RPMI8226 (cell line): ENCODE results near the gene PXN.
"Not testable (repeated sequence)": the region's sequence is repeated elsewhere in the genome, so short reads cannot be mapped to it uniquely, and the experiment has no call there.

Experiments
- DNase-seq: peaks from one replicate; pipeline ENCODE4 v3.0.0-alpha.2; 2015

Gene PXN

GRCh38 chr12:120224304-120225199 is 41.0 kb downstream of the PXN start:
- no peak for DNase-seq

DNA sequence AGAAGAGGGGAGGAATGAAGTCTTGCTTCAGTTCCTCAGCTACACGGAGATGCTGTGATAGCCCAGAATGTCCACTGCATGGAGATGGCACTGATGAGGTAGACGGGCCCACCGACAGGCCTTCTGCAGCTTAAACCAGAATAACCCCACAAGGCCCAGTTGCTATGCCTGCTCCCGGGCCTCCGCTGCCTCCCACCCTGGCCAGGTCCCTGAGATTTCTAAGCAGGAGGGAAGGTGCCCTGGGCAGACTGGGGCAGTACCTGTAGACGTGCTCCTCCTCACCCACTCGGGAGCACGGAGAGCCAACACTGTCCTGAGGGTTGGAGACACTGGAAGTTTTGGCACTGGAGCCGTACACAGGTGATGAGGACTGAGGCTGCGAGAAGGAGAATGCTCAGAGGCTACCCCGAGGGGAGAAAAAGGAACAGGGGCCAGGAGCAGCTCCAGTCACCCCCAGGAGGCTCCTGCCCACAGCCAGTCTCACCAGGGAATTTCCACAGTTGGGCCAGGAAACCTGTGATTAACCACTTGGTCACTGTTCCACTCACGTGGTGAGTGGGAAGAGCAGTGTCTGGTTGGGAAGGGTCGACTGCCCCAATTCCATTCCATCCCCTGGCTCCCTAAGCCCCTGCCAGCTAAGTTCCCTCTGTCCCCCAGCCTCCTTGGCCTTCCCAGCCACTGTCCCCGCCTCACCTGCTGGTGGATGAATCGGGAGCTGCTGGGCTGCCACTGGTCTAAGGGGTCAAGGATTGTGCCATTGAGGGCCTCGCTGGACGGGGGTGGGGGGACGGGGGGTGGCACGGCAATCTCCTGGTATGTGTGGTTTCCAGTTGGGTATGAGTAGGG is 41.8 kb downstream of the PXN start:
- DNase-seq: no peak

DNA sequence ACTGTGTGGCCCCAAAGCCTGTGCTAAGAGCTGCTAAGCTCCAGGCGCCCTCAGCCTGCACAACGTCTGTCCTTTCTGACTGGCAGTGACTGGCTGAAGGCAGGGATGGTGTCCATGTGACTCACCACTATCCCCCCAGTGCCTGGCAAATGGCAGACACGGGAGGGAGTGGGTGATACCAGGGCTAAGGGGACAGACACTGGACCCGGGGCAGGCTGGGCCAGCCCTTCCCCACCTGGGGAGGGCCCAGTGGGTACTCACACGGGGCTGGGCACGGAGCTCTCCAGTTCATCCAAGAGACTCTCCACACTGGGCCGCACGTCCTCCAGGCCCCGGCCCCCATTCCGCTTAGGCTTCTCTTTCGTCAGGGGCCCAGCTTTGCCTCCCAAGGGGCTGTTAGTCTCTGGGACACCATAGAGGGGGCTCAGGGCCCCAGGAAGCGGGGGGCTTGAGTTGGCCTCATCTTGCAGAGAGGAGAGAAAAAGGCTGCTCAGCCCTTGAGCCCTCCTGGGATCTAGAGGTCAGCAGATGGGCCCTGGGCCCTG is 43.2 kb downstream of the PXN start:
- no peak for DNase-seq

- DNase-seq: no peak
Measured at GRCh38 chr12:120221576-120221900, 44.0 kb downstream of the PXN start.

GRCh38 chr12:120220838-120221575 is 44.5 kb downstream of the PXN start:
- DNase-seq: no peak

DNA sequence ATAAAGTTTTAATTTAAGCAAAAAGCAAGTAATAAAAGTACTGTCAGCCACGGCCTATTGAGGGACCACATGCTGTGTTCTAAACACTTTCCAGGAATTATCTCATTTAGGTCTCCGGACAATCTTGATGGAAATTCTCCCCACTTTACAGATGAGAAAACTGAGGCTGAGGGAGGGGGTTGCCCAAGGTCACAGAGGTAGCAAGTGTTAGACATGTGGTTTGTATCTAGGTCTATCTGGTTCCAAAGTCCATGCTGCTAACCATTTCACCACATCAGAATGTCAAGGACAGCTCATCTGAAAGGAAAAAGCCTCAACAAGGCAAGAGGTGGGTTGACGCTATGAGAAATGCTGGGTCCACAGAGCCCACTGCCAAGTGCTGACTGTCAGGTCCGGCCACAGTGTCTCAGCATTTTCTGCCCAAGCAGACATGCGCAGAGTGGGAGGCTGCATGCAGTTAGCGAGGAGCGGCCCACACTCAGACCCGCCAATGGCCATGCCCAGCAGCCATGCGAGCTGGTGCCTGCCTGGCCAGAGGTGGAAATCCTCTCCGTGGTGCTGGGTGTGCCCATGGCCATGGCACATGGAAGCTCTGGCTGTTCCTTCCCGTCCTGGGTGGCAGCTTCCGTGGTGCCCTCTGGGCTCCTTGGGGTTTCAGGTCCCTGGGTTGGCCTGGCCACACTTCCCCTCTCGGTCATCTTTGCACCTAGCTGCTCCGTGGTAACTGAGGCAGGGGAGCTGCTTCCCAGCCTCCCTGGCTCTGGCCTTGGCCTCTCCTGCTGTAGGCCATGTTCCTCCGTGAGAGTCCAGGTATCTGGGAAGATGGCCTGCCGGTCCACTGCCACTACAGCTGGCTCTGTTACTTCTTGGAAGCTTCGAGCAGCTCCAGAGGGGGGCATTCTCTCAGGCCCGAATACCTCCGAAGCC is 46.6 kb downstream of the PXN start:
- DNase-seq: no peak

DNA sequence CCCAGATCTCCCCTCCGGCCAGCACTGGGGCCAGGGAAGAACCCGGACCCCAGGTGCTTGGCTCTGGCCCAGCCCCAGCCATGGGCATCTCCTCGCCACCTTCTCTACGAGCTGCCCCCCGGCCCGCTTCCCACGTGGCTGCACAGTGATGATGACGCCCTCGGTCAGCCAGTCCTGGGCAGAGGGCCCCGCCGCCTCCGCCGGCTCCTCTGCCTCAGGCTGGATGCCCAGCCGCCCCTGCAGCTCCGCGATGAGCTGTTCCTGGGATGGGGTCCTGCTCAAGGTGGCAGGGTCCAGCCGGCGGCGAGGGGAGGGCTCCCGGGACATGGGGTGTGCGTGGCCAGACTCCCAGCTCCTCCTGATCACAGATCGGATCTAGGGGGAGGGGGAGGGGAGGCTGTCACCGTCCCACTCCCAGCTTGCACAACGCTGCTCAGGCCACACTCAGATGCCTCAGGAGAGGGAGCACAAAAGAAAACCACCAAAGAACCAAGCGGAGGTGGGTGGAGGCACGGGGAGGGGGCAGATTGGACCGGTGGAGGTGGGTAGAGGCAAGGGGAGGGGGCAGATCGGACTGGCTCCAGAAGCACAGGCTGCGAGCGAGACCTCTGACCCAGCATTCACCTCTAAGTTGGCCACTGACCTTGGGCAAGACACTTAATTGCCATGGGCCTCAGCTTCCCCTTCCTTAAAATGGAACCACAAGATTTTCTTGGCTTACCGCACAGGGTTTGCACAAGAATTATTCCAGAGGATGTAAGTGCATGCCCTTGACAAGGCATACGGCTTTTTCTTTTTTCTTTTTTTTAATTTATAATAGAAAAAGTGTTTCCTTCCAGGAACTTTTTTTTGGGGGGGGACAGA is 48.6 kb downstream of the PXN start:
- no peak for DNase-seq

GRCh38 chr12:120215766-120216735 is 49.5 kb downstream of the PXN start:
- DNase-seq: no peak

- no peak for DNase-seq
Measured at GRCh38 chr12:120215357-120215735, 50.2 kb downstream of the PXN start.

DNA sequence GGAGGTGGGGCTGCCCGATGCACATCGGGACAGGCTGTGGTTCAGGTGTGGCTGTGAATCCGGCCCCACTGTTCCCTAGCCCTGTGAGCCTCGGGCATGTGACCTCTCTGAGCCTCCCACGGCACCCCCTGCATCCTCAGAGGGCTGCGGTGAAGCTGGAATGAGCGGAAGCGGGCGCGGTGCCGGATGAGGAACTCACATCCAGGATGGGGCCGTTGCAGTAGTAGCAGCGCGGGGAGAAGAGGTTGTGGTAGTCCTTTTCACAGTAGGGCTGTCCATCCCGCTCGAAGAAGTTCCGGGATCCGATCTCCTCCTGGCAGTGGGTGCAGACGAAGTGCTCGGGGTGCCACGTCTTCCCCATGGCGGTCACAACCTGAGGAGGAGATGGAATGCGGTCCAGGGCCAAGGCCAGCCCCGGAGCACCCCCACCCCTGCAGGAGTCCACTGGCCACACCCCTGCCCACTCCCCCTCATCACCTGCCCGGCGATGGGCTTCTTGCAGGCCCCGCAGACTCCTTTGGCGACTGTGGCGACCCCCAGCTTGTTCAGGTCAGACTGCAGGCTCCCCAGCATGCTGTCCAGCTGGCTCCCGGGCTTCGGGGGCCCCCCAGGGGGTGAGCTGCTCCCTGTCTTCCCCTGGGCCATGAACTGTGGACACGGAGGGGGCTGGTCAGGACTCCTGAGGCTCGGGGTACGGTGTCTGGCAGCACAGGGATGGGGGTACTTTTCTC is 50.7 kb downstream of the PXN start:
- DNase-seq: no peak

- DNase-seq: no peak
Measured at GRCh38 chr12:120213758-120214157, 51.8 kb downstream of the PXN start.

DNA sequence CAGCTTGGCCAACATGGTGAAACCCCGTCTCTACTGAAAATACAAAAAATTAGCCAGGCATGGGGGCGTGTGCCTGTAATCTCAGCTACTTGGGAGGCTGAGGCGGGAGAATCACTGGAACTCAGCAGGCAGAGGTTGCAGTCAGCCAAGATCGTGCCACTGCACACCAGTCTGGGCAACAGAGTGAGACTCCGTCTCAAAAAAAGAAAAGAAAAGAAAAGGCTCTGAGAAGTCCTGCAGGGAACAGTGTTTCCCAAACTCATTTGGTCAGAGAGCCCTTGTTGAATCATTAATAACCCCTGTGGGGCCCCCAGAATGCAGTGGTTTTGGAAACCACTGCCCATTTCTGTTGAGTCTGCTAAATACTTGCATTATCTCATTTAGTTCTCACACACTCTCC is 52.3 kb downstream of the PXN start:
- DNase-seq: not testable (repeated sequence)

GRCh38 chr12:120212301-120212700 is 53.2 kb downstream of the PXN start:
- DNase-seq: no peak

DNA sequence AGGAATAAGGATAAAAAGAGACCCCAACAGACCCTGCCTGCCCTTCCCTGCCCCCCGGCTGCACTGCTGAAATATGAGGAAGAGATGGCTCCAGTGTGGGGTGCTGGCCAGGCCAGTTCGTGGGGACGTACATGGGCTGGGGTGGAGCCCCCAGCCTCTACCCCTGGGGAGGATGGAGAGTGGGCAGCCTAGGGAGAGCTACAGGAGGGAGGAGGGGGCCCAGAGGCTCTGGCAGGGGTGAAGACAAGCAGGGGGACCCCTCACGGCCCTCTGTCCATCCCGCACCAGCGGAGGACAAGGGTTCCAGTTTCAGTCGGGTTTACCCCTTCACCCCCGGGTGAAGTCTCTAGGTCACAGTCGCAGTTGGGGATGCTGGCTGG is 53.6 kb downstream of the PXN start:
- DNase-seq: no peak

DNA sequence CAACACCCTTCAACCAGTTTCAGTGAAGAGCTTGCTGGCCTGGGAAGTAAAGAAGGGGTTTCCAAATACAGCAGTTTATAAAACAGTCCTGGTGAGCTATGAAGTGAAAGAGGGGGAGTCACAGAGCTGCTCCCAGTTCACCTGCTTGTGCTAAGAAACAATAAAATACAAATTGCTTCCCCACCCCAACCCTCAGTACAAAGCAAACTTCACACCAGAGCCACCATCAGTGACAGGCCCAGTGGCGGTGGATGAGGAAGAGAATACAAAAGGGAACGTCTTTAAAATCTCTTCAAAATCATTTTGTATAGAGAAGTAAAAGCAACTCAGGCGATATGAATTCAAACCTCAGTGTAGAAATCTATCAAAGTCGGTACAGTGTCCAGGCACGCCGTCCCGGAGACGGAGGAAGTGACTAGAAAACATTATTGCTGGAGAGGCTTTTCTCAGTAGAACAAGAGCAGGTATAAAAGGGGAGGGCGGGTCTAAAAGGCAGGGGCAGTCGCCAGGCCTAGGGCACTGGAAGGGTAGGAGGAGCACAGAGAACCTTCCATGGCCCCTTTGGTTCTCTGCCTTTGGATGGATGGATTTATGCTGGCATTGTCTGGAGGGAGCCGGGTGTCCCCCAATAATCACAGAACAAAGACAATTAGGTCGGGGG is 54.2 kb downstream of the PXN start:
- DNase-seq: no peak

DNA sequence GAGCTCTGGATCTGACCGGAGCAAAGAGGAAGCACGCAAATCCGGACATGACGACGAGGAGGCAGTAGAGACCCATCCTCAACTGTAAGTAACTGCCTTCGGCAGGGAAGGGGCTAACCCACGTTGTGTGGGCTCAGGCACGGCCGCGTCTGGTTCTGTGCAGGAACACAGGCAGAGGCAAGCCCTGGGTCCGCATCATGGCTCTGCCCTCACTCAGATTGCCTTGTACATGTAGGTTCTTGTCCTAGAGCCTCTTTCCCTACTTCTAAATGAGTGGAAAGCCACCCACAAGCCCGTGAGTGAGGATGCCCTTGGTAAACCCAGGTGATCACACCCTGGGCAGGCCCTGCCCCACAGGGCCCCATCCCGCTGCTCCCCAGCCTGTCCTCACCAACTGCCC is 55.7 kb downstream of the PXN start:
- no peak for DNase-seq

- no peak for DNase-seq
Measured at GRCh38 chr12:120207227-120207626, 58.3 kb downstream of the PXN start.

DNA sequence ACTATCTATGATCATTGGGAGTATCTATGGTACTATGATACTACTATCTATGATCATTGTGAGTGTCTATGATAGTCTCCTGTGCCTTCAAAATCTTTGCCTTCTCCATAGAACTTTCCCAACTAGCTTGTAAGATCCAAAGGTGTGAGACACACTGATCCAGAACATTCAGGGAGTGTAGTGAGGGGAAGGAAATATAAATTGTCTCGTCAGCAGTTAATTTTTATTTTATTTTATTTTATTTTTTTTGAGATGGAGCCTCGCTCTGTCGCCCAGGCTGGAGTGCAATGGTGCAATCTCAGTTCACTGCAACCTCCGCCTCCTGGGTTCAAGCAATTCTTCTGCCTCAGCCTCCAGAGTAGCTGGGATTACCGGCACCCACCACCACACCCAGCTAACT is 58.7 kb downstream of the PXN start:
- not testable (repeated sequence) for DNase-seq

- DNase-seq: no peak
Measured at GRCh38 chr12:120206228-120206627, 59.3 kb downstream of the PXN start.
